Measurements from ENCODE around the gene MCTP1.

MCTP1 gene

DNA sequence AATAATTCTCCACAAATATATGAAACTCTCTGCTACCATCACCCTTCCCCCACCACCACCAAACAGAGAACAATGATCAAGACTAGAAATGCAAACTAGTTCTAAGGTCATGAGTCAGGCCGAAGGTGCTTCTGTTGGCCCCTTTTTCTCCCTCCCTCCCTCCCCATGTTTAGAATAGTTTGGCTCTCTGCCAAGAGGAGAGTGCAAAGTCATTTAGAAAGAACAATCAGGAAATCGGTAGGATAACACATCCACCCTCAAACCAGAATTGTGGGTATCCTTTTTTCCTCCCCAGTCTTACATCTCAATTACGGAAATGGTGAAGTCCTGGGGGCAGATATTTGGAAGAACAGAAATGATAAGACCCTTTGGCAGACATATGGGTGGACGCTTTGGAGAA is 496.4 kb downstream of the MCTP1 start:
- Histone ChIP-seq H2AFZ (ENCODE audit: low read depth, low read length) (no peak overlapping the region), H3K9ac (ENCODE audit: low read length) (no peak overlapping the region), H3K27ac (ENCODE audit: low read length, poor library complexity, severe bottlenecking) (no peak overlapping the region), H2BK5ac (ENCODE audit: low read depth, low read length, poor library complexity, severe bottlenecking) (no peak overlapping the region), H3K4me1 (ENCODE audit: control insufficient read depth, insufficient read depth, low read depth, low read length) (no peaks in the 10 kb centered on the region), H3K4ac (ENCODE audit: low read depth in 1 of 2, low read length in 2 of 2) (no peak overlapping the region), H2BK12ac (ENCODE audit: low read length in 2 of 2) (no peak overlapping the region), H3K23ac (ENCODE audit: low read length in 2 of 2) (no peak overlapping the region), H4K8ac (ENCODE audit: low read length) (no peak overlapping the region), H2BK15ac (ENCODE audit: low read depth, poor library complexity, severe bottlenecking) (no peak overlapping the region), H3K79me1 (replicated peaks; ENCODE audit: low read length, poor library complexity, severe bottlenecking) (no peaks in the 10 kb centered on the region), H3K18ac (ENCODE audit: low read depth in 1 of 2, low read length in 2 of 2) (no peak overlapping the region), H3K9me3 (ENCODE audit: control insufficient read depth, low read length) (no peaks in the 10 kb centered on the region), H2AK5ac (ENCODE audit: low read length, severe bottlenecking) (no peak overlapping the region), H2BK120ac (ENCODE audit: low read depth, low read length) (no peak overlapping the region), H4K91ac (ENCODE audit: low read length) (no peak overlapping the region), H3K27me3 (ENCODE audit: control insufficient read depth in 1 of 2, insufficient read depth in 1 of 2, low read length in 2 of 2) (no peaks in the 10 kb centered on the region), H3K14ac (ENCODE audit: low read length in 2 of 2) (no peak overlapping the region), H3K4me2 (ENCODE audit: low read length, poor library complexity, severe bottlenecking) (no peak overlapping the region), H3K4me3 (ENCODE audit: insufficient read depth in 1 of 2, low read depth in 1 of 2, low read length in 2 of 2) (no peak overlapping the region), H3K36me3 (ENCODE audit: control insufficient read depth in 1 of 2, insufficient read depth in 2 of 2, low read depth in 1 of 2, low read length in 2 of 2) (peaks cover 0 to 9% of the 10 kb centered on the region in 2 experiments)
- 100% methylated on average over 3 of the region's 4 CpGs for WGBS
- no peak for DNase-seq

DNA sequence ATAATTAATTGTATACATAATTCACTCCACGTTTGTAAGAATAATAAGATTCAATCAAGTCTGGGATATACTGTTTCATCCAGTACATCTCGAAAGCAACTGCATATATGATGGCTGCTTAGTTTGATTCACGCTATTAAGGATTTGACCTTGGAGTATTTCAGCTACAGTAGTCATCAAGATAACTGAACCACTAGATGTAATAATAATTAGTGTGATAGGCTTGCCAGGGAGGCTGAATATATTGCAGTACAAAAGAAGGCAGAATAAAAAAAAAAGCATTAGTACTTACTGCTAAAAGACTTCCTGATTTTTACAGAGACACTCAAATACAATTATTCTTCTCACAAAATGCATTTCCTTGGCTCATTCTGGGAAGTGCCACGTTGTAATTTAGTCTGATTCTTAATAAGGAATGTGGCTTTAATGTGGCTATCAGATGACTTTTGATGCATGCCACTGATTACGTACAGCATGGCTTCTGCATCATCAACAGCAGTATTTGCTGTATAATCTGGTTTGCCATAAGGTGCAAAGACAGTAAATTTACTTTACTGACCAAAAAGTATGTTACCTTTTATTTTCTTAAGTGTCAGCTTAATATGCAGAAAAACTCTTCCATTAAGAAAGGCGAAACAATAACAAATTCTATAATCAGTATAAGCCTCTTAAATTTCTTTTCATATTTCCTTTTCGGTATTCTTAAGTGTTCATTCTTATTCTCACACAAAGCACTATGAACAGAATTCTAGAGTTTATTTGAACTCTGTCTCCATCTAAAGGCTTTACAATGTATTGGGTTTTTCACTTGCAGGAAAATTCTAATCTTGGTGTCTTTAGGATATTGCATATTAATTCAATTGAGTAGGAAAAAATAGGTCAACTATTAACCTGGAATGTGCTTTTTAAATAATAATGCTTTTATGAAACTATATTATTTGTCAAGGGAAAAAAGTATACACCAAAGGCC is 500.1 kb downstream of the MCTP1 start:
- Histone ChIP-seq H3K4me2 (ENCODE audit: low read length, poor library complexity, severe bottlenecking) (no peak overlapping the region), H2BK15ac (ENCODE audit: low read depth, poor library complexity, severe bottlenecking) (no peak overlapping the region), H3K27me3 (ENCODE audit: control insufficient read depth in 1 of 2, insufficient read depth in 1 of 2, low read length in 2 of 2) (no peaks in the 10 kb centered on the region), H4K91ac (ENCODE audit: low read length) (no peak overlapping the region), H2AK5ac (ENCODE audit: low read length, severe bottlenecking) (no peak overlapping the region), H3K23ac (ENCODE audit: low read length in 2 of 2) (no peak overlapping the region), H3K9ac (ENCODE audit: low read length) (no peak overlapping the region), H3K9me3 (ENCODE audit: control insufficient read depth, low read length) (no peaks in the 10 kb centered on the region), H2BK12ac (ENCODE audit: low read length in 2 of 2) (no peak overlapping the region), H3K14ac (ENCODE audit: low read length in 2 of 2) (no peak overlapping the region), H3K4me1 (ENCODE audit: control insufficient read depth, insufficient read depth, low read depth, low read length) (no peaks in the 10 kb centered on the region), H3K27ac (ENCODE audit: low read length, poor library complexity, severe bottlenecking) (no peak overlapping the region), H2AFZ (ENCODE audit: low read depth, low read length) (no peak overlapping the region), H3K79me1 (replicated peaks; ENCODE audit: low read length, poor library complexity, severe bottlenecking) (no peaks in the 10 kb centered on the region), H3K4ac (ENCODE audit: low read depth in 1 of 2, low read length in 2 of 2) (no peak overlapping the region), H2BK5ac (ENCODE audit: low read depth, low read length, poor library complexity, severe bottlenecking) (no peak overlapping the region), H2BK120ac (ENCODE audit: low read depth, low read length) (no peak overlapping the region), H4K8ac (ENCODE audit: low read length) (no peak overlapping the region), H3K18ac (ENCODE audit: low read depth in 1 of 2, low read length in 2 of 2) (no peak overlapping the region), H3K4me3 (ENCODE audit: insufficient read depth in 1 of 2, low read depth in 1 of 2, low read length in 2 of 2) (no peak overlapping the region), H3K36me3 (ENCODE audit: control insufficient read depth in 1 of 2, insufficient read depth in 2 of 2, low read depth in 1 of 2, low read length in 2 of 2) (no peaks in the 10 kb centered on the region)
- WGBS = 92% methylated on average over 6 of the region's 7 CpGs
- peak; percentile 8 for DNase-seq

DNA sequence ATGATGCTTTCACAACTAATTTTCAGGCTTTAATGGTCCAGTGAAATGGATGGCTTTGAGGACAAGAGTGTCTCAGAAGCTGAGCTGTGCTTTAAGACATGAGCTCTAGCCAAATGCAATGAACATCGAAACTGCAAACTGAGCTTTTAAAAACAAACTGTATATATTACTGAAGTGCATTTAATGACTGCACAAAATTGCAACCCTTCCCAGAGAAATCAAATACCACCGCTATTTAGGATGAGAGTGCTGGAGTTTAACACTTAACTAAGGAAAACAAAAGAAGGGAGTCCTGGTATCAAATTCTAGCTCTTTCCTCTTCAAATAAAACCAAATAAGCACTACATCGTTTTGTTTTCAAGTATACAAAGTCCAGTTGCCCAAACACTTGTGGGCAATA is 502.5 kb downstream of the MCTP1 start:
- H3K27me3 ChIP-seq (ENCODE audit: control insufficient read depth in 1 of 2, insufficient read depth in 1 of 2, low read length in 2 of 2) = no peaks in the 10 kb centered on the region
- no peak overlapping the region for H2BK5ac ChIP-seq (ENCODE audit: low read depth, low read length, poor library complexity, severe bottlenecking)
- H3K18ac ChIP-seq (ENCODE audit: low read depth in 1 of 2, low read length in 2 of 2) = no peak overlapping the region
- no peak overlapping the region for H2AFZ ChIP-seq (ENCODE audit: low read depth, low read length)
- no peak overlapping the region for H2BK15ac ChIP-seq (ENCODE audit: low read depth, poor library complexity, severe bottlenecking)
- H2AK5ac ChIP-seq (ENCODE audit: low read length, severe bottlenecking) = no peak overlapping the region
- H2BK12ac ChIP-seq (ENCODE audit: low read length in 2 of 2) = no peak overlapping the region
- no peak overlapping the region for H3K4me2 ChIP-seq (ENCODE audit: low read length, poor library complexity, severe bottlenecking)
- no peak overlapping the region for H2BK120ac ChIP-seq (ENCODE audit: low read depth, low read length)
- H3K4ac ChIP-seq (ENCODE audit: low read depth in 1 of 2, low read length in 2 of 2) = no peak overlapping the region
- no peak overlapping the region for H4K8ac ChIP-seq (ENCODE audit: low read length)
- no peaks in the 10 kb centered on the region for H3K36me3 ChIP-seq (ENCODE audit: control insufficient read depth in 1 of 2, insufficient read depth in 2 of 2, low read depth in 1 of 2, low read length in 2 of 2)
- no peak overlapping the region for H4K91ac ChIP-seq (ENCODE audit: low read length)
- no peak overlapping the region for H3K23ac ChIP-seq (ENCODE audit: low read length in 2 of 2)
- no peaks in the 10 kb centered on the region for H3K9me3 ChIP-seq (ENCODE audit: control insufficient read depth, low read length)
- H3K4me1 ChIP-seq (ENCODE audit: control insufficient read depth, insufficient read depth, low read depth, low read length) = no peaks in the 10 kb centered on the region
- H3K79me1 ChIP-seq (replicated peaks; ENCODE audit: low read length, poor library complexity, severe bottlenecking) = no peaks in the 10 kb centered on the region
- H3K9ac ChIP-seq (ENCODE audit: low read length) = no peak overlapping the region
- no peak overlapping the region for H3K4me3 ChIP-seq (ENCODE audit: insufficient read depth in 1 of 2, low read depth in 1 of 2, low read length in 2 of 2)
- H3K14ac ChIP-seq (ENCODE audit: low read length in 2 of 2) = no peak overlapping the region
- no peak overlapping the region for H3K27ac ChIP-seq (ENCODE audit: low read length, poor library complexity, severe bottlenecking)
- WGBS = 92% methylated on average over 2 of the region's 3 CpGs
- DNase-seq = no peak

DNA sequence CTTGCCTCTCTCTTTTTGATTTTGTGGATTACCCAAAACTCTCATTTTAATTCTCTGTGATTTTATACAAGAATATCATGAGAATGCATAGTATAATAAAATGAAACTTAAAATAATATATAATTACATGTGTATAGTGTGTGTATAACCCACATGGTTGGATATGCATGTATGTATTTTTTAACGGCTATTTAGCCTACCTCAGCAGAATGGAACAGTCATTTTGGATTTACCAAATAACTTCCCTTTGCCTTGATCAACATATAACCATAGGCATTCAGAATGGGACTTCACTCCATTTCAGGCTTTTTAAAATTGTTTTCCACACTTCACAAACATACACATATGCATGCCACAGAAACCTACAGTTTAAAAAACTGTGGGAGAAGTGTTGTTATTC is 505.2 kb downstream of the MCTP1 start:
- Histone ChIP-seq H3K9me3 (ENCODE audit: control insufficient read depth, low read length) (no peaks in the 10 kb centered on the region), H3K79me1 (replicated peaks; ENCODE audit: low read length, poor library complexity, severe bottlenecking) (no peaks in the 10 kb centered on the region), H2AK5ac (ENCODE audit: low read length, severe bottlenecking) (no peak overlapping the region), H2AFZ (ENCODE audit: low read depth, low read length) (no peak overlapping the region), H3K18ac (ENCODE audit: low read depth in 1 of 2, low read length in 2 of 2) (no peak overlapping the region), H2BK5ac (ENCODE audit: low read depth, low read length, poor library complexity, severe bottlenecking) (no peak overlapping the region), H3K36me3 (ENCODE audit: control insufficient read depth in 1 of 2, insufficient read depth in 2 of 2, low read depth in 1 of 2, low read length in 2 of 2) (no peaks in the 10 kb centered on the region), H3K4me1 (ENCODE audit: control insufficient read depth, insufficient read depth, low read depth, low read length) (no peaks in the 10 kb centered on the region), H3K4ac (ENCODE audit: low read depth in 1 of 2, low read length in 2 of 2) (no peak overlapping the region), H2BK15ac (ENCODE audit: low read depth, poor library complexity, severe bottlenecking) (no peak overlapping the region), H3K9ac (ENCODE audit: low read length) (no peak overlapping the region), H4K8ac (ENCODE audit: low read length) (no peak overlapping the region), H3K14ac (ENCODE audit: low read length in 2 of 2) (no peak overlapping the region), H3K23ac (ENCODE audit: low read length in 2 of 2) (no peak overlapping the region), H3K4me2 (ENCODE audit: low read length, poor library complexity, severe bottlenecking) (no peak overlapping the region), H4K91ac (ENCODE audit: low read length) (no peak overlapping the region), H2BK120ac (ENCODE audit: low read depth, low read length) (no peak overlapping the region), H3K27me3 (ENCODE audit: control insufficient read depth in 1 of 2, insufficient read depth in 1 of 2, low read length in 2 of 2) (no peaks in the 10 kb centered on the region), H2BK12ac (ENCODE audit: low read length in 2 of 2) (no peak overlapping the region), H3K27ac (ENCODE audit: low read length, poor library complexity, severe bottlenecking) (no peak overlapping the region), H3K4me3 (ENCODE audit: insufficient read depth in 1 of 2, low read depth in 1 of 2, low read length in 2 of 2) (no peak overlapping the region)
- 100% methylated on average over 1 of the region's 1 CpG for WGBS
- no peak for DNase-seq

Measured in mesenchymal stem cell (in vitro differentiated cells and primary cell).